HG03280 (cell line): ENCODE measurements around the gene LPCAT2.

Experiments
- ATAC-seq: cut with Tn5 transposase; IDR thresholded peaks from one replicate; pipeline ENCODE4 v1.9.1; 2021; ENCODE audit warnings: mild to moderate bottlenecking, moderate library complexity; ENCODE audit not compliant: unreplicated experiment

The LPCAT2 gene

GRCh38 chr16:55542459-55543082 lies 33.7 kb downstream of the LPCAT2 start:
- no peak for ATAC-seq

GRCh38 chr16:55543472-55543871 lies 34.6 kb downstream of the LPCAT2 start:
- no peak for ATAC-seq

GRCh38 chr16:55552621-55553020 lies 43.7 kb downstream of the LPCAT2 start:
- no peak for ATAC-seq

- no peak for ATAC-seq
Observed at GRCh38 chr16:55555436-55555835, 46.6 kb downstream of the LPCAT2 start.

- ATAC-seq: no peak
Observed at GRCh38 chr16:55557186-55557585, 48.3 kb downstream of the LPCAT2 start.

GRCh38 chr16:55559233-55559632 lies 50.4 kb downstream of the LPCAT2 start:
- ATAC-seq: no peak

- ATAC-seq: no peak
Observed at GRCh38 chr16:55559933-55560516, 51.2 kb downstream of the LPCAT2 start.

- no peak for ATAC-seq
Observed at GRCh38 chr16:55561319-55561848, 52.5 kb downstream of the LPCAT2 start.

GRCh38 chr16:55562936-55563335 lies 54.1 kb downstream of the LPCAT2 start:
- ATAC-seq: no peak

GRCh38 chr16:55563797-55564196 lies 54.9 kb downstream of the LPCAT2 start:
- ATAC-seq: no peak

GRCh38 chr16:55565086-55565485 lies 56.2 kb downstream of the LPCAT2 start:
- no peak for ATAC-seq

GRCh38 chr16:55566432-55567175 lies 57.7 kb downstream of the LPCAT2 start, which contains the start of gene CAPNS2:
TSS of gene CAPNS2 (plus strand) at chr16:55566684. CDS start at chr16:55566757, 73 bp downstream.
- ATAC-seq: no peak

GRCh38 chr16:55567382-55567781 lies 58.5 kb downstream of the LPCAT2 start:
- no peak for ATAC-seq

- no peak for ATAC-seq
Observed at GRCh38 chr16:55568207-55568606, 59.3 kb downstream of the LPCAT2 start.

- ATAC-seq: no peak
Observed at GRCh38 chr16:55569025-55569424, 60.2 kb downstream of the LPCAT2 start.

GRCh38 chr16:55570159-55570558 lies 61.3 kb downstream of the LPCAT2 start:
- no peak for ATAC-seq

- no peak for ATAC-seq
Observed at GRCh38 chr16:55571191-55571897, 62.5 kb downstream of the LPCAT2 start.

GRCh38 chr16:55572439-55572838 lies 63.6 kb downstream of the LPCAT2 start:
- ATAC-seq: no peak

GRCh38 chr16:55574811-55575210 lies 65.9 kb downstream of the LPCAT2 start:
- no peak for ATAC-seq

GRCh38 chr16:55575496-55575895 lies 66.6 kb downstream of the LPCAT2 start:
- no peak for ATAC-seq

- no peak for ATAC-seq
Observed at GRCh38 chr16:55576384-55576783, 67.5 kb downstream of the LPCAT2 start.
